Uterus (tissue), 4 donors: Measurements from ENCODE around the gene GAREM1. TPM values are rescaled to one million over a fixed set of nuclear protein-coding genes. Genes with fewer than 3 reads are reported as not detected.

Source experiments
- DNase-seq, 2 donors: peaks; one replicate each; pipeline ENCODE4 v3.0.0-alpha.2; 2019 to 2020
- H3K27ac ChIP-seq, 2 donors: fragments of 200-600 bp; sonication (generic); 1 replicate in 1 of 2; 2 replicates in 1 of 2; pipeline ENCODE4 v1.5.1; 2016 to 2018
- H3K27me3 ChIP-seq, 2 donors: fragments of 200-600 bp; sonication (generic); one replicate each; pipeline ENCODE4 v1.5.1; 2018 to 2019; ENCODE audit warnings: control low read depth in 1 of 2
- H3K36me3 ChIP-seq, 2 donors: fragments of 200-600 bp; sonication (generic); one replicate each; pipeline ENCODE4 v1.5.1; 2019; ENCODE audit warnings: control low read depth in 1 of 2
- H3K4me1 ChIP-seq, 2 donors: fragments of 200-600 bp; sonication (generic); one replicate each; pipeline ENCODE4 v1.5.1; 2018 to 2019; ENCODE audit warnings: control low read depth in 1 of 2
- H3K4me3 ChIP-seq, 2 donors: fragments of 200-600 bp; sonication (generic); 1 replicate in 1 of 2; 2 replicates in 1 of 2; pipeline ENCODE4 v1.5.1; 2018 to 2019; ENCODE audit warnings: mild to moderate bottlenecking in 1 of 2
- H3K9me3 ChIP-seq, 2 donors: fragments of 200-600 bp; sonication (generic); one replicate each; pipeline ENCODE4 v1.5.1; 2019; ENCODE audit warnings: control low read depth in 1 of 2
- POLR2A ChIP-seq, 2 donors: fragments of 450-650 bp; IDR thresholded peaks; one replicate each; pipeline ENCODE4 v1.6.1; 2016; ENCODE audit warnings: antibody characterized with exemption in 2 of 2, mild to moderate bottlenecking in 1 of 2, moderate library complexity in 1 of 2
- intact Hi-C: fragments of 100-400 bp; cut with DNase I; formaldehyde crosslinking; loops from one replicate; pipeline ENCODE4 v1.15.1; 2023; ENCODE audit warnings: low total_unique reads
- total RNA-seq, 4 donors: library from RNA; depleted of rRNA in 3 of 4; stranded (reverse); fragments of >200 nt in 3 of 4; gene quantifications; one replicate each; pipeline versions ENCODE4 v1.1.0 to v1.2.4, GENCODE V29; 2014 to 2023
- TF ChIP-seq, protein P1 (sequence below), 4 experiments: fragments of 200-600 bp in 2 of 4; fragments of 450-650 bp in 2 of 4; sonication (generic) in 2 of 4; IDR thresholded peaks; one replicate each; pipeline ENCODE4 v1.5.1; 2016 to 2019; ENCODE audit warnings: antibody characterized with exemption in 4 of 4, mild to moderate bottlenecking in 2 of 4, moderate library complexity in 1 of 4
- donor health status: DM: yes; HTN: yes; CAD: no.

GAREM1 gene
- total RNA-seq, 4 donors from 2014 or later, result 1.5 to 12.0 (median 5.9) TPM

DNA sequence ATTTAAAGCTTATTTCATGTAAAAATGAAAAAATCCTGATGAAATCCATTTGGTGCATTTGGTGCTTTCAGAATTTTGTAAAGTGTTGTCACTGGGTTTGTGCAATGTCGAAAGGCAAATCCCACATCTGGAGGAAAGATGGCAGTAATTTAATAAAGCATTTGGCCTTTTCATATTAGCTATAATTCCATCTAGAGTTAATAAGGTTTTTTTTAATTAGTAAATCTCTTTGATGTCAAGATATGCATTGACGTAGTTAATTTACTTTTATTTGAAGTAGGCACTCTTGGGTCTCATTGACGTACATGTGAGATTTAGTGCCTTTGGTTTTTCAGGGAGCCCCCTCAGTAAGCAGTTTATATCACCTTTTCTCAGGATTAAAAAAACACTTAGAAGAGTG, 12.3 kb upstream of the GAREM1 start:
- intact Hi-C loops, result no loop called here
- Histone ChIP-seq H3K9me3 (no peaks in the 10 kb centered on the region), H3K27me3 (no peaks in the 10 kb centered on the region), H3K4me1 (no peaks in the 10 kb centered on the region), H3K27ac (no peak overlapping the region), H3K4me3 (no peak overlapping the region), H3K36me3 (no peaks in the 10 kb centered on the region)
- no peak for TF ChIP-seq POLR2A (IDR thresholded peaks at IDR 0.05)
- TF ChIP-seq, protein P1, sequence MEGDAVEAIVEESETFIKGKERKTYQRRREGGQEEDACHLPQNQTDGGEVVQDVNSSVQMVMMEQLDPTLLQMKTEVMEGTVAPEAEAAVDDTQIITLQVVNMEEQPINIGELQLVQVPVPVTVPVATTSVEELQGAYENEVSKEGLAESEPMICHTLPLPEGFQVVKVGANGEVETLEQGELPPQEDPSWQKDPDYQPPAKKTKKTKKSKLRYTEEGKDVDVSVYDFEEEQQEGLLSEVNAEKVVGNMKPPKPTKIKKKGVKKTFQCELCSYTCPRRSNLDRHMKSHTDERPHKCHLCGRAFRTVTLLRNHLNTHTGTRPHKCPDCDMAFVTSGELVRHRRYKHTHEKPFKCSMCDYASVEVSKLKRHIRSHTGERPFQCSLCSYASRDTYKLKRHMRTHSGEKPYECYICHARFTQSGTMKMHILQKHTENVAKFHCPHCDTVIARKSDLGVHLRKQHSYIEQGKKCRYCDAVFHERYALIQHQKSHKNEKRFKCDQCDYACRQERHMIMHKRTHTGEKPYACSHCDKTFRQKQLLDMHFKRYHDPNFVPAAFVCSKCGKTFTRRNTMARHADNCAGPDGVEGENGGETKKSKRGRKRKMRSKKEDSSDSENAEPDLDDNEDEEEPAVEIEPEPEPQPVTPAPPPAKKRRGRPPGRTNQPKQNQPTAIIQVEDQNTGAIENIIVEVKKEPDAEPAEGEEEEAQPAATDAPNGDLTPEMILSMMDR (IDR thresholded peaks at IDR 0.05), result no peak
- DNase-seq, result no peak

- no peak overlapping the region for H3K27ac ChIP-seq
- TF ChIP-seq, protein P1 (IDR thresholded peaks at IDR 0.05), result no peak
- no peaks in the 10 kb centered on the region for H3K36me3 ChIP-seq
- no peak overlapping the region for H3K4me3 ChIP-seq
- intact Hi-C loops, result no loop called here
- no peak for DNase-seq
- no peaks in the 10 kb centered on the region for H3K27me3 ChIP-seq
- H3K9me3 ChIP-seq, result no peaks in the 10 kb centered on the region
- no peaks in the 10 kb centered on the region for H3K4me1 ChIP-seq
Observed at GRCh38 chr18:32482117-32482516, 11.4 kb upstream of the GAREM1 start.

DNA sequence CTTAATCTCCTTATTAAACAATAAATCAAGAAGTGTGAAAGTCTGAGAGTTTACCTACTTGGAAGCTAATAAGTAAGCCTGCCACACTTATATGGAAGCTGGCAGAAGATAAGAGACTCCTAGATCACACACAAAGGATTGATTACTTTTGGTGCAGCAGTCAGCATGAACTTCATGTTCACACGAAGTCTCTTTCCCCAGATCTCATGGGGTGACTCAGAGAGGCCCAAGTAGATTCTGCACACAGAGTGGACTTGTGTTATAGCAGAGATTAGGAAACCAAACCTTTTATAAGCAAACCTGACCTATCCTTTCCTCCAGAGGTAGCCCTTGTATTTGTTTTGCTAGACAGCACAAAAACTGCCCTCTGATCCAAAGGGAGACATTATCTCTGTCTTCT, 9.9 kb upstream of the GAREM1 start:
- intact Hi-C loops, result no loop called here
- H3K36me3 ChIP-seq, result no peaks in the 10 kb centered on the region
- no peak overlapping the region for H3K4me3 ChIP-seq
- TF ChIP-seq, protein P1 (IDR thresholded peaks at IDR 0.05), result no peak
- TF ChIP-seq POLR2A (IDR thresholded peaks at IDR 0.05), result no peak
- DNase-seq, result no peak
- no peaks in the 10 kb centered on the region for H3K27me3 ChIP-seq
- H3K27ac ChIP-seq, result no peak overlapping the region
- H3K4me1 ChIP-seq, result no peaks in the 10 kb centered on the region
- H3K9me3 ChIP-seq, result no peaks in the 10 kb centered on the region

GRCh38 chr18:32478807-32479206, 8.1 kb upstream of the GAREM1 start:
- Histone ChIP-seq H3K27ac (no peak overlapping the region), H3K9me3 (no peaks in the 10 kb centered on the region), H3K4me1 (no peaks in the 10 kb centered on the region), H3K27me3 (no peaks in the 10 kb centered on the region), H3K4me3 (no peak overlapping the region), H3K36me3 (no peaks in the 10 kb centered on the region)
- intact Hi-C loops, result no loop called here
- TF ChIP-seq, protein P1 (IDR thresholded peaks at IDR 0.05), result no peak
- TF ChIP-seq POLR2A (IDR thresholded peaks at IDR 0.05), result no peak
- no peak for DNase-seq

DNA sequence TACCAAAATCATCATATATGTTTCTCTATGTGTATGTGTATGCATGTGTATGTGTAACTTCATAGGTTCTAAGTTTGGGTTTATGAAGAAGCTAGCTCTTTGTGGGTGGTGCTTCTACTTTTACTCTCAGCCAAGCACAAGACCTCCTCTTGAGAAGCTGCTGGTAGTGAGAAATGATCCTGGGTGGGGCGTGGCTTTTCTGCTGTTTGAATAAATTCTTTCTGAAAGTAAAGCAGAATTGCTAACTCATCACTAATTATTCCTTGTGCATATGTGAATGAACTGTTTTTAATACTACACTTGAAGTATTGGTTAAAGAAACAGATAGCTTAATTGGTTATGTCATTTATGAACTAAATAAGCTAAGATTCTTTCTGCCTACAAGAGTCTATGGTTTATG, 7.6 kb upstream of the GAREM1 start:
- no peak for DNase-seq
- intact Hi-C loops, result no loop called here
- no peaks in the 10 kb centered on the region for H3K36me3 ChIP-seq
- TF ChIP-seq POLR2A (IDR thresholded peaks at IDR 0.05), result no peak
- TF ChIP-seq, protein P1 (IDR thresholded peaks at IDR 0.05), result no peak
- no peak overlapping the region for H3K27ac ChIP-seq
- H3K4me1 ChIP-seq, result no peaks in the 10 kb centered on the region
- no peaks in the 10 kb centered on the region for H3K9me3 ChIP-seq
- H3K27me3 ChIP-seq, result no peaks in the 10 kb centered on the region
- no peak overlapping the region for H3K4me3 ChIP-seq
